MCF 10A (cell line): ENCODE results near the gene BUD31. TPM values are rescaled to one million over a fixed set of nuclear protein-coding genes. Genes with fewer than 3 reads are reported as not detected.
A peak's percentile ranks its signal among the peaks of the same experiment; 100 is the strongest.

Source experiments
- BruUV-seq: library from RNA; stranded (reverse); fragments of 400-500 nt; replicated peaks from 2 replicates; lab custom pipeline; 2021; lab: Mats Ljungman, UMichigan
- CTCF ChIA-PET: fragments of 300-600 bp; sonication (Branson Sonifier 250); formaldehyde crosslinking; extraction: SDS; loops from one replicate; lab custom pipeline; 2021; ENCODE audit warnings: antibody characterized with exemption, inconsistent platforms; lab: Yijun Ruan, JAX
- POLR2A ChIA-PET: fragments of 300-600, 350-650 bp; sonication (Branson Sonifier 250); formaldehyde crosslinking; extraction: SDS; loops from one replicate; lab custom pipeline; 2020; ENCODE audit warnings: antibody characterized with exemption, inconsistent platforms; lab: Yijun Ruan, JAX
- DNase-seq: peaks from one replicate; pipeline ENCODE4 v3.0.0-alpha.2; 2018; ENCODE audit not compliant: unreplicated experiment
- H3K27ac Mint-ChIP-seq: one replicate; pipeline ENCODE4 v1.8.0; 2022; ENCODE audit warnings: mild to moderate bottlenecking, low read depth, mixed read lengths; ENCODE audit not compliant: unreplicated experiment
- H3K27me3 Mint-ChIP-seq: one replicate; pipeline ENCODE4 v1.8.0; 2022; ENCODE audit warnings: mixed read lengths; ENCODE audit not compliant: insufficient read depth, unreplicated experiment
- H3K36me3 Mint-ChIP-seq: one replicate; pipeline ENCODE4 v1.8.0; 2022; ENCODE audit warnings: mild to moderate bottlenecking, moderate library complexity, mixed read lengths; ENCODE audit not compliant: insufficient read depth, unreplicated experiment
- H3K4me1 Mint-ChIP-seq: one replicate; pipeline ENCODE4 v1.8.0; 2022; ENCODE audit warnings: mixed read lengths; ENCODE audit not compliant: insufficient read depth, unreplicated experiment
- H3K4me3 Mint-ChIP-seq: one replicate; pipeline ENCODE4 v1.8.0; 2022; ENCODE audit warnings: mild to moderate bottlenecking, moderate library complexity, mixed read lengths; ENCODE audit not compliant: unreplicated experiment
- H3K9me3 Mint-ChIP-seq: one replicate; pipeline ENCODE4 v1.8.0; 2022; ENCODE audit warnings: mixed read lengths; ENCODE audit not compliant: unreplicated experiment
- intact Hi-C: fragments of 100-400 bp; cut with micrococcal nuclease; formaldehyde crosslinking; loops from 2 replicates; pipeline ENCODE4 v1.14.1; 2022
- total RNA-seq: library from RNA; stranded (reverse); gene quantifications from 2 replicates; pipeline ENCODE4 v1.2.3, GENCODE V29; 2022
- TF ChIP-seq, protein P1 (sequence below): fragments of 200-600 bp; IDR thresholded peaks from one replicate; pipeline ENCODE4 v1.8.0; 2022; ENCODE audit warnings: antibody characterized with exemption, mild to moderate bottlenecking; ENCODE audit not compliant: unreplicated experiment

Gene BUD31
- total RNA-seq, 1 experiment from 2014 or later = 224 TPM

DNA sequence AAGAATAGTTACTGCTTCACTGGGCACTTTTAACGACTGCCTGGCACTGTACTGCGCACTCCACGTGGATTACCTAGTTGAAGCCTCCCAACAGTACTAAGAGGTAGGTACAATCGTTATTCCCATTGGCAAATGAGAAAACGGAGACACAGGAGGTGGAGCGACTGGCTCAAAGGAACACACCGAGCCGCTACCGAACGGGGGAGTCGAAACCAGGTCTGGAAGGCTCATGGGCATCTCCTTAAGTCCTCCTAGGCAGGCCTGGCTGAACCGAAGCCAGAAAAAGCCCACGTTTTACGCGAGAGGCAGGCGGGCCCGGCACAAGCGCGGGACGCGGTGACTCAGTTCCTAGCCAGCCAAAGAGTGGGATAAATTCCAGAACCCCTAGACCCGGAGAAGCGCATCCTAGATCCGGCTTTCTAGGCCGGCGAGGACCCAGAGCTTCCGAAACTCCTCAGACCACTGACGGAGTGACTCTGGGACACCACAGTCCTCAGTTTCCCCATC, 844 bp upstream of the BUD31 start:
- ChIA-PET POLR2A (interaction anchor here (0.6 to 4.0 kb wide), 29 partner anchors 8 to 1021 kb away, joined by 3 to 46 read pairs (median 5); partner anchors contain the start of genes ARPC1A, ATP5MF, CPSF4 and KPNA7), CTCF (interaction anchor here (0.6 to 1.6 kb wide), 5 partner anchors 9 to 266 kb away, joined by 3 to 6 read pairs (median 3); no protein-coding TSS in a partner anchor)
- intact Hi-C loops = loop anchor here (2.0 kb wide), 1 partner anchor 29 kb away; no protein-coding TSS in a partner anchor
- DNase-seq = peak; percentile 67
- TF ChIP-seq, protein P1, sequence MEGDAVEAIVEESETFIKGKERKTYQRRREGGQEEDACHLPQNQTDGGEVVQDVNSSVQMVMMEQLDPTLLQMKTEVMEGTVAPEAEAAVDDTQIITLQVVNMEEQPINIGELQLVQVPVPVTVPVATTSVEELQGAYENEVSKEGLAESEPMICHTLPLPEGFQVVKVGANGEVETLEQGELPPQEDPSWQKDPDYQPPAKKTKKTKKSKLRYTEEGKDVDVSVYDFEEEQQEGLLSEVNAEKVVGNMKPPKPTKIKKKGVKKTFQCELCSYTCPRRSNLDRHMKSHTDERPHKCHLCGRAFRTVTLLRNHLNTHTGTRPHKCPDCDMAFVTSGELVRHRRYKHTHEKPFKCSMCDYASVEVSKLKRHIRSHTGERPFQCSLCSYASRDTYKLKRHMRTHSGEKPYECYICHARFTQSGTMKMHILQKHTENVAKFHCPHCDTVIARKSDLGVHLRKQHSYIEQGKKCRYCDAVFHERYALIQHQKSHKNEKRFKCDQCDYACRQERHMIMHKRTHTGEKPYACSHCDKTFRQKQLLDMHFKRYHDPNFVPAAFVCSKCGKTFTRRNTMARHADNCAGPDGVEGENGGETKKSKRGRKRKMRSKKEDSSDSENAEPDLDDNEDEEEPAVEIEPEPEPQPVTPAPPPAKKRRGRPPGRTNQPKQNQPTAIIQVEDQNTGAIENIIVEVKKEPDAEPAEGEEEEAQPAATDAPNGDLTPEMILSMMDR = no peak
- peak overlapping the region; percentile 97 for H3K4me3 Mint-ChIP-seq
- no peaks in the 10 kb centered on the region for H3K9me3 Mint-ChIP-seq
- BruUV-seq = no TSS peak
- peaks cover 30% of the 10 kb centered on the region for H3K4me1 Mint-ChIP-seq
- H3K27me3 Mint-ChIP-seq = no peaks in the 10 kb centered on the region
- H3K36me3 Mint-ChIP-seq = peaks cover 66% of the 10 kb centered on the region
- peak overlapping the region; percentile 98 for H3K27ac Mint-ChIP-seq

DNA sequence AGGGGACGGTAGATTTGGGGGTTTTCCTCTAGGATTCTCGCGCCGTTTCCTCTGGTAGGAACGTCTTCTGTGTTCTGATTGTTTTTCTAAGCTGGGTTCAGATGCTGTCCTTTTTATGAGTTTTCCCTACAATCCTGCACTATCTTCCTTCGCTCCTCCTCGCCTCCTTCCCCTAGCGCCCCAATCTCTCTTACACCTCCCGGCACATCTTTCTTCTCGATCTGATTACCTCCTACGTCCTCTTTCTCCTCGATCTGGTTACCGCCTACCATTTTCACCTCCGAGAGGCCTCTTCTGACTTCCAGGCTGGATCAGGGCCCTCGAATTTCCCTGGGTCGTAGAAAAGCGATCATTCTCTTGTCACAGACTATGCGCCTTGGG, 413 bp downstream of the BUD31 start:
- ChIA-PET CTCF (interaction anchor here (0.6 to 0.9 kb wide), 2 partner anchors 44 to 49 kb away, joined by 3 to 4 read pairs; no protein-coding TSS in a partner anchor), POLR2A (interaction anchor here (0.5 to 4.0 kb wide), 42 partner anchors 9 to 1129 kb away, joined by 3 to 46 read pairs (median 5); partner anchors contain the start of genes ARPC1A, ATP5MF, CPSF4 and KPNA7)
- no peak for DNase-seq
- H3K27me3 Mint-ChIP-seq = no peaks in the 10 kb centered on the region
- peak overlapping the region; percentile 97 for H3K4me3 Mint-ChIP-seq
- TF ChIP-seq, protein P1 = no peak
- peaks cover 66% of the 10 kb centered on the region for H3K36me3 Mint-ChIP-seq
- no peaks in the 10 kb centered on the region for H3K9me3 Mint-ChIP-seq
- intact Hi-C loops = loop anchor here (2.0 kb wide), 1 partner anchor 30 kb away; no protein-coding TSS in a partner anchor
- peak overlapping the region; percentile 98 for H3K27ac Mint-ChIP-seq
- TSS peak; percentile 54 for BruUV-seq
- H3K4me1 Mint-ChIP-seq = peaks cover 26% of the 10 kb centered on the region

DNA sequence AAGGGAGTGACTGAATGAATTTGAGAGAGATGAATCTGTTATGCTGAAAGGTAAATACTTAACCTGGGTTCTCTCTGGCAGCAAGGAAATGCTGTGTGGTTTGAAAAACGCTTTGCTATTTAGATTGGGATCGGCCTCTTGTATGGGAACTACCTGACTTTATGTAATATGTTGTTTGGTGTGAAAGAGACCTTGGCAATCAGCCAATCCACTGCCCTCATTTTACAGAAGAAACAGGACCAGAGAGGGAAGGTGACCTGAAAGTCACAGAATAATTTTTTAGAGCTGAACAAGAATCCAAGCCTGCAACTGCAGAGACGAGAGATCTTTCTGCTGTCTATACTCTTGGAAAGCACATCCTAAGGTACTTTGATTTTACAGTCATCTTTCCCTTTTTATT, 1.0 kb downstream of the BUD31 start:
- H3K4me1 Mint-ChIP-seq = peaks cover 23% of the 10 kb centered on the region
- ChIA-PET POLR2A (interaction anchor here (0.6 to 3.9 kb wide), 15 partner anchors 10 to 1129 kb away, joined by 3 to 33 read pairs (median 5); partner anchors contain the start of genes ATP5MF, CPSF4, KPNA7 and PTCD1), CTCF (no interaction called here)
- no peaks in the 10 kb centered on the region for H3K27me3 Mint-ChIP-seq
- DNase-seq = no peak
- peak overlapping the region; percentile 98 for H3K27ac Mint-ChIP-seq
- TF ChIP-seq, protein P1 = no peak
- no peaks in the 10 kb centered on the region for H3K9me3 Mint-ChIP-seq
- intact Hi-C loops = loop anchor here (2.0 kb wide), 1 partner anchor 31 kb away; no protein-coding TSS in a partner anchor
- H3K36me3 Mint-ChIP-seq = peaks cover 66% of the 10 kb centered on the region
- H3K4me3 Mint-ChIP-seq = peak overlapping the region; percentile 97
- BruUV-seq = no TSS peak

DNA sequence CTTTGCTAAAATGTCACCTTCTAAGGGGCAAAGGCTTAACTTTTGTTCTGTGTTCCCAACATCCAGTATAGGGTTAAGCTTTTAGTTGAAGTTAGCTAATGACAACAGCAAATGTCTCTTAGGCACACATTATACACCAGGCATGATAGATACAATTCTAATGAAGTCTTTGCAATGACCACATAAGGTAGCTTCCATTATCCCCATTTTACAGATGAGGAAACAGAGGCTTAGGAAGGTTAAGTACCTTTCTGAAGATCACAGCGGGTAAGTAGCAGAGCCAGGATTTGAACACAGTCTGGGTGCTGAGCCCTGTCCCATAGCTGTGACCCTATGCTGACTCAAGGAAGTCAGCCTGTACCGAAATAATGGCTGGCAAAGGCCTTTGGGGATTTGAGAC, 1.9 kb downstream of the BUD31 start:
- intact Hi-C loops = no loop called here
- BruUV-seq = no TSS peak
- Mint-ChIP-seq H3K9me3 (no peaks in the 10 kb centered on the region), H3K27ac (no peak overlapping the region), H3K27me3 (no peaks in the 10 kb centered on the region), H3K4me1 (peaks cover 27% of the 10 kb centered on the region), H3K36me3 (peaks cover 71% of the 10 kb centered on the region), H3K4me3 (peak overlapping the region; percentile 97)
- POLR2A ChIA-PET = interaction anchor here (0.6 to 3.9 kb wide), 6 partner anchors 8 to 55 kb away, joined by 3 to 19 read pairs (median 4); partner anchors contain the start of gene ATP5MF
- CTCF ChIA-PET = interaction anchor here (0.6 to 0.7 kb wide), 3 partner anchors 35 to 497 kb away, joined by 3 to 4 read pairs (median 3); no protein-coding TSS in a partner anchor
- DNase-seq = no peak
- TF ChIP-seq, protein P1 = no peak
